Measurements from ENCODE around the gene SP6.
A peak's percentile ranks its signal among the peaks of the same experiment; 100 is the strongest.

The SP6 gene

DNA sequence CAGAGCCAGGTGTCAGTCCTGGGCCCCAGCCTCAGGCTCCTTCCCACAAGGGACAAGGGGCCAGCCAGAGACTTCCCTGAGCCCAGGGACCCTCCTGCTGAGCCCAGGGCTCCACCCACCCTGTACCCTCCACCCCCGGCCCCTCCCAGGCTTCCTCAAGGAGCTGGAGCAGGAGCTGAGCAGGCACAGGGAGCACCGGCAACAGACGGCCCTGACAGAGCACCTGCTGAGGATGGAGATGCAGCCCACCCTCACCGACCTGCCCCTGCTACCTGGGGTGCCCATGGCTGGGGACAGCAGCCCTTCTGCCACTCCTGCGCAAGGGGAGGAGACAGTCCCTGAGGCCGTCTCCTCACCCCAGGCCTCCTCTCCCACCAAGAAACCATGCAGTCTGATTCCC, 14.4 kb downstream of the SP6 start:
- no peak for DNase-seq (ENCODE audit: low read depth)

- no peak for DNase-seq (ENCODE audit: low read depth)
Measured at GRCh38 chr17:47834756-47835155, 16.2 kb downstream of the SP6 start.

- peak; percentile 25 for DNase-seq (ENCODE audit: low read depth)
Measured at GRCh38 chr17:47831934-47832327, 19.0 kb downstream of the SP6 start.

DNA sequence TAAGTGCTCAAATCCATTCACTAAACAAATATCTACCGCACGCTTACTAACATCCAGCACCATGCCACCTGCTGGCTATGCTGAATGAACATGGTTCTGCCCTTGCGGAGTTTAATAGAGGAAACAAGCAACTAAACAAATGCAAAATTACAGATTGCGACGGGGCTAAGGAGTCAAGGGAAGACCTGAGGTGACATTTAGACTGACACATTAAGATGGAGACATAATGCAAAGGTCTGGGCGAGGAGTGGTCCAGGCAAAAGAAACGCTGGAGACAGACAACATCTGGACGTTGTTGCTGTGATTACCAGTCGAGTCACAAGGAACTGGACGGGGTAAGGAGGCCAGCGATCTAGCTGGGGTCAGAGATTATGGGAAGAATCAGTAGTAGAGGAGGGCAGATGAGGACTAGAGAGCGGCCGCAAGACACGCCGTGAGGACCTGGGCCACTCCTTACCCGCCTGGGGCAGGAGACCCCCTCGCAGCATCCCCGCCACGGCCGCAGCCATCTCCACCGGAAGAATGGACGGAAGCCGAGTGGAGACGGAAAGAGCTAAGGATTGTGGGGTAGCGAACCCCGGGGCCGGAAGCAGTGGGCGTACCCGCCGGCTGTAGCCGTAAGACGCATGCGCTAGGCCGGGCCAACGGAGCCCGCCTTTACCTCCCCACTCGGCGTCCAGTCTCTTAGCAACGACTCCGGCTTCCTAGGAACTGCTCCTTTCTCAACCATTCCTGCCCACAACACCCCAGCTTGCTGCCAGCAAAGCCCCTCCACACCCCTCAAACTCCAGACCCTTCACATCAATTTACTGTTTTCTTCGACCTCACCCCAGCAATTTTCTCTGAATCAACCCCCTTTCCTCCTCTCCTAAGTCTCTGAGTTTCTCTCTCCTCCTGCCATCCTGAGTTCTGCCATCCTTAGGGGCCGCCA, 19.7 kb downstream of the SP6 start, which contains the start of the genes LRRC46 and MRPL10:
LRRC46 (plus strand) TSS at position 668 of the 931 bp plus-strand sequence. CDS start 320 bp downstream, outside the sequence.
MRPL10 (minus strand) TSS at position 539 of the 931 bp plus-strand sequence; CDS start at position 509, 30 bp downstream.
- peak; percentile 97 for DNase-seq (ENCODE audit: low read depth)

DNA sequence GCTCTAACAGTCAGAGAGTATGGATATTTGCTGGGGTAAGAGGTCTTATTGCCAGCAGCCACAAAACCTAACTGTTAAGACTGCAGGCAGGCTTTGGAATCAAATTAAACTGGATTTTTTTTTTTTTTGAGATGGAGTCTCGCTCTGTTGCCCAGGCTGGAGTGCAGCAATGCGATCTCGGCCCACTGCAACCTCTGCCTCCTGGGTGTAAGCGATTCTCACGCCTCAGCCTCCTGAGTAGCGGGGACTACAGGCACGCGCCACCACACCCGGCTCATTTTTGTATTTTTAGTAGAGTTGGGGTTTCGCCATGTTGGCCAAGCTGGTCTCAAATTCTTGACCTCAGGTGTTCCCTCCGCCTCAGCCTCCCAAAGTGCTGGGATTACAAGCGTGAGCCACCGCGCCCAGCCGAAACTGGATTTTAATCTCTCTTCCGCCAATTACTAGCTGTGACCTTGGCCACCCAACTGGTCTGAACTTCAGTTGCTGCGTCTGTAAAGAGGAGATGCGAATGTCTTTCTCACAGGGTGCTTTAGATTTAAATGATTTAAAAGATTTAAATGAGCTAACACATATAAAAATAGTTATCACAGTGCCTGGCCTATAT, 20.5 kb downstream of the SP6 start:
- no peak for DNase-seq (ENCODE audit: low read depth)

GRCh38 chr17:47829870-47830269, 21.1 kb downstream of the SP6 start:
- no peak for DNase-seq (ENCODE audit: low read depth)

DNA sequence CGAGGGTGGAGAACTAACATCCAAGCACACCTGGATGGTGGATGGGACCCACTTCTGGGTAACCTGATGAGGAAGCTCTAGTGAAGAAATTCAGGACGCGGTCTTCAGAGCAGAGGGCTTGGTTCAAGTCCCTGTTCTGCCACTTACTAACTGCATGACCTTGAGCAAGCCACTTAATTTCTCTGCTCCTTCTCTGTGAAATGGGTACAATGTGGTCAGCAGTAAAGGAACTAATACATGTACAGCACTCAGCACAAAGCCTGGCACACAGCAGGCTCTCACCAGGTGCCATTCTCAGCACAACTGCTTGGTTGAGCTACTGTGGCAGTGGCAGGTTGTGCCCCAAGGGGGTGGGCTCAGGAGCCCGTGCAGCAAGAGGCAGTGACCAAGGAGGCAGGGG, 27.4 kb downstream of the SP6 start:
- no peak for DNase-seq (ENCODE audit: low read depth)

- DNase-seq (ENCODE audit: low read depth), result no peak
Measured at GRCh38 chr17:47822785-47823184, 28.2 kb downstream of the SP6 start.

DNA sequence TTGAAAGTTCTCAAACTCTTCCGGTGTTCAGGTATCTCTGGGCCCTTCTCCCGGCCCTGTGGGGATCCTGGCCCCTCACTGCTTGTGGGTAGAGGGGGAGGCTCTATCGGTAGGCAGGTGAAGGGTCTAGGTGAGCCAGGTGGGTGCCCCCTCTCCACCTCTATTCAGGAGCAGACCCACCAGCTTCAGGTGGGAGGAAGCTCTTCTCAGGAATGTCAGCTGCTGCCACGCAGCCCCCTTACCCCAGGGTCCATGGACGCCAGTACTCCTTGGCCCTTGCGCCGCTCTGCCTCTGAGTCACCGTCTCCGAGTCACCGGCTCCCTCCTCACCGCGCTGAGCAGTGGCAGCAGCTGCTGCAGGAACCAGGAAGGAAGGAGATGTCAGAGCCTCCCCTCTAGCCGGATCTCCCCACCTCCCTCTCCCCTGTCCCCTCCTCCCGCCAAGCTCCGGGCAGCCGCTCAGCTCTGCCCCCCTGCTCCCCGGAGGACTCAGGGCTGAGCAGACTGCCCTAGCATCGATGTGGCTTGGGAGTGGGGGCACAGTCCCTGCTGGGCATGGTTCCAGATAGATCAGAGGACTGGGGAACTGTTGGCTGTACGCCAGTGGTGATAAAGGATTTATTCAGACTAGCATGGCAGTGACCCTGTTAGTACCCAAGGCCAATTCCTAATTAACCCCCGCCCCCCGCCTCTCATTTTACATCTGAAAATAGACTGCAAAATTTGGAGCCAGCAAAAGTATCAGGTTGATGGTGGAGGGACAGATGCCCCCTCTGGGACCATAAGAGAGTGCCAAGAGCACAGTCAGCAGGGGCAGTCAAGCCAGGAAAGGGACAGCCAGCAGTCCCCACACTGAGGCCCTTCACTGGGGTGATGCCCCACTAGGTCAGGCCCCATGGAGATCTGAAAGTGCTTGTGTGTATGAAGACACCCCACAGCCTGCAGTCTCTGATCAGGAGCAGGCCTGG, 29.3 kb downstream of the SP6 start, which contains the start of gene OSBPL7:
OSBPL7 (minus strand) TSS at position 371 of the 968 bp plus-strand sequence. CDS start 1,516 bp downstream, outside the sequence.
- peak; percentile 94 for DNase-seq (ENCODE audit: low read depth)

DNA sequence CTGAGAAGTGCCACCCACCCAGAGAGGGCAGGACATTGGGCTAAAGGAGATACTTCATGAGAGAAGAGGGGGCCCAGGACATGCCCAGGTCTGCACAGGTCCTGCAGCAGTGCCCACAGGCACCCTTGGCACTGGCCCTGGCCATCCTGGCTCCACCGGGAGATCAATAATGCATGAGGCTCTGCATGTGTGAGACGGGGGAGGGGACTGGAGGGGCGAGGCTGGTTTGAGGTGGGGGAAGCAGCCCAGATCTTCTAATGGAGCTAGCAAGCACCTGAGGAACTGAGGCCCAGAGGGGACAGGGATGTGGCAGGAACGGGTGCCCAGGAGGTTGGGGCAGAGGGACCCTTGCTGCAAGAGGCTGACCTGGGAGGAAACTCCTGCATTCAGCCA, 29.9 kb downstream of the SP6 start:
- no peak for DNase-seq (ENCODE audit: low read depth)

DNA sequence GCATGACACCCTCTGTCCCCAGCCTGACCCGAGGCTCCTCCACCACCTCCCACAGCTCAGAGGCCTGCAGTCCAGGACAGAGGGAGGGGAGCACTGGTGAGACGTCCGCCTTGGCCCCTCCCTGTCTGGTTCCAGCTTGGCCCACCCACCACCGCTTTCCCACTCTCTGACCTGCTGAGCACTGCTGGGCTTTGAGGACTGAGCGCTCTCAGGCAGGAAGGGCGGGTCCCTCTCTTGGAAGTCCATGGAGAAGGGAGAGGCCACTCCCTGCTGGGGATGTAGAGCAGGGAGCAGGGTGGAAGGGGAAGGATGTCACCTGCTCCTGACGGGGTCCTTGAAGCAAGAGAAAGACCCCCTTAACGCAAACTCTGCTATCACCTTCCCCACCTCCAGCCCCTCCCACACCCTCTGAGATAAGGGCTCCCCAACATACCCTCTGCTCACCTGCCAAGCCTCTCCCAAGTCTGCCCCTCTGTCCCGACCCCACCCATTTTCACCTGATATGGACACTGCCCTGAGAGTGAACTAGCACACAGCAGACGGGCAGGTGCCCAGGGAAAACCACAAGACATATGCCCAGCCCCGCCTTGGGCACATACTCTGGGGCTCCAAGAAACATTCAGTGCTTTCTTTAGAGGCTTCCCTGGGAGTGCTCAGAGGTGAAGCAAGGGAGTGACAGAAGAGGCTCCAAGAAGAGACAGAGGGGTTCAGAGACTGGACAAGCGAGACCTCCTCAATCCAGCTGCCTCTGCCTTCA, 30.8 kb downstream of the SP6 start:
- no peak for DNase-seq (ENCODE audit: low read depth)

DNA sequence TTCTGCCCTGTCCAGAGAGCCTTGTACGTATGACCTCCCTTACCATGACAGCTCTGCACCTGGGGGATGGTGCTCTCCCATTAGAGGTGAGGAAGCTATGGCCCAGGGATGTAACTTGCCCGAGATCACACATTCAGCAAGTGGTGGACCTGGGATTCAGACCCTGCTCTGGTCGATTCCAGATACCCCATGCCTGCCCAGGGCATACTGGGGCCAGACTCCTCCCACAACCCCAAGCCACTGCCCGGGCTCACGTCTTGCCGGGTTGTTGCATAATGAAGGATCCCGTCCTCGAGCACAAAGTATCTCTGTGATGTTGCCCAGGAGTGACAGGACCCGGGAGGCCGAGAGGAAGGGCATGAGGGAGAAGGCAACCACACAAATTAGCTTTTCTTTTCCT, 31.5 kb downstream of the SP6 start:
- DNase-seq (ENCODE audit: low read depth), result no peak

- no peak for DNase-seq (ENCODE audit: low read depth)
Measured at GRCh38 chr17:47818002-47818695, 32.8 kb downstream of the SP6 start.

DNA sequence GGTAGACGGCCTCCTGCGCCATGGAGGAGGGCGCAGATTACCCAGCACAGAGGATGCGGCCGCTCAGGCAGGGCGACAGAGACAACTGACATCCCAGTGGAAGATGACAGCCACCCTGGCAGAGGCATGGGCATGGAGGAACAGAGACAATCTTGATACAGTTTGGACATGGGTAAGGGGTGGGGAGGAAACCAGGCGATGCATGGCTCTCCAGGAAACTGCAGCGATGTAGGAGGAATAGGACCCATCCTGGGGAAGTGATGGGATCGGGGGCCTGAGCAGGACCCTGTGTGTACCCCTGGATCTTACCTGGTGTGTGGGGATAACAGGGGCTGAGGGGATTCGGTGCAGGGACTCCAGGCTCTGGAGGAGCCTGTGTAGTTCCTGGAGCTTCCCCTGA, 34.0 kb downstream of the SP6 start:
- no peak for DNase-seq (ENCODE audit: low read depth)

DNA sequence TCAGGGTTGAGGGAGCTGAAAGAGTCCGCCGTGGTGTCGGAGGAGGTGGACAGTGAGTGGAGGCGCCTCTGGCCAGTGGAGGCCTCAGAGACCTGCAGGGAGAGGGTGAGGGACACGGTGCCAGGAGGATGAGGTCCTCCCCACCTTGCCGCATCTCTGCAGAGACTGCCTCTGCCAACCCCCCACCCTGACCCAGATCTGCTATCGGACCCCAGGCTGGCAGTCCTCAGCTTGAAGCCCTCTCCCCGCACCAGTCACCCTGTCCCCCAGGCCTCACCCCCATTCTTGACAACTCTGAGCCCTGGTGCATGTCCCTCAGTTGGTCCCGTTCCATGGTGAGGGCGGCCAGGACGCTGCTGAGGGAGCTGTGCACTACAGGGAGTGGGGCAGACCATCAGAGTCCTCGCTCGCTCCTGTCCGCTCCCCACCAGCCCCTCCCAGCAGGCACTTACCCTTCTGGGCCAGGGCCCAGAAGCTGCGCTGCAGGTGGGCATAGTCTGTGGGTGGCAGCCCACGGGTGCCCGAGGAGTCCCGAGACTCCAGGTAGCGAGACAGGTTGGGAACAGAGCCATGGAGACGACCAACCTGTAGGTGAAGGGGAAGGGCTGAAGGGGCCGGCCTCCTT, 34.7 kb downstream of the SP6 start:
- no peak for DNase-seq (ENCODE audit: low read depth)

DNA sequence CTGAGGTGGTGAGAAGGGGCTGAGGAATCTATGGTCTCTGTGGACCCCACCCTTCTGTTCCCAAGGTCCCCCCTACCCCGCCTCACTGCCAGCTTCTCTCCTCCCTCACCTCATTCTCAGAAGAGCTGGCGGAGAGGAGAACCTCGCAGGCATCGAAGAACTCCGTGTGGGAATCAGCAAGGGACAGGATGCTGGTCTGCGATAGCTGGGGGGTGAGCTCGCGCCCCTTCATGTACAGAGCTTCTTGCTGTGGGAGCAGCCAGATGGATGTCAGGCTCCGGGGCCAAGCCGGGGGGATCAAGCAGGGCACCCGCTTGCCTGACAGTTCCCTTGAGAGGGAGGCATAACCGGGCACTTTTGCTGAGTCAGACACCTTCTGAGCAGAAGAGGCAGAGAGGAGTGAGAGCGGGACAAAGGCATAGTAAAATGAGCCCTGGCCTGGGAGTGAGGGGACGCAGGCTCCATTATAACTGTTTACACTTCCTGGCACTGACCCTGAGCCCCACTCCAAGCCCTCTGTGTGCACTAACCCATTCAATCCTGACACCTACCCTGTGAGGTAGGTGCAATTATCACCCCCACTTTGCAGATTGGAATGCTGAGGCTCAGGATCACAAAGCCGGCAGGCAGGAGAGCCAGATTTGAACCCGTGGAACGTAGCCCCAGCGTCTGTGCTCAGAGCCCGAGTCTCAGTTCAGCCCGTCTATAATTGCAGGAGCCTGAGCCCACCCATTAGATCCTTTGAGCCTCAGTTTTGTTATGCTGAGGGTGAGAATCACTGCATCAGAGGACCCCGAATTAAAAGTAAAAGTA, 35.7 kb downstream of the SP6 start:
- no peak for DNase-seq (ENCODE audit: low read depth)

DNA sequence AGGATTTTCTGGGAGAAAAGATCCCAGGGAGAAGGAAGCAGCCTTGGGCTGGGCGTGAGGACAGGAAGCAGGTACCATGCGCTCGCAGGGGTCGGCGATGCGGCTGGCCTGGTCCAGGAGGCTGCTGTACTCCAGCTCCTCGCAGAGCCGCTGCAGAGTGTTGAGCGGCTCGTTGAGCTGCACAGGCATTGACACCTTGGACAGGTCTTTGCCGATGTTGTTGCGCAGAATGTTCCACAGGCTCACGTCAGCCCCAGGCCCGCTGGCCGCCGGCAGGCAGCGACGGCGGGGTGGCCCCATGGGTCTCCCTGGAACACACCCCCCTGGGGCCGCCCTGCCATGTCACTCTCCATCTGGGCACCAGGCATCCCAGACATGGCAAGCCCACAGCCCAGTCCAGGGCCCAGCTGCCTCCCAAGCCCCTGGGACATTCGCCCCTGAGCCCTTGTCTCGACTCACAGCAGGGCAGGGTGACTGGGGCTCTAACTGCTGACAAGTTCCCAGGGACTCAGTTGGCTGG, 37.4 kb downstream of the SP6 start:
- no peak for DNase-seq (ENCODE audit: low read depth)

- no peak for DNase-seq (ENCODE audit: low read depth)
Measured at GRCh38 chr17:47813077-47813476, 37.9 kb downstream of the SP6 start.

All from ELR (cell line).